Mammary epithelial cell (primary cell): Measurements from ENCODE around the gene RALGAPA1.

Experiments used
- CTCF ChIP-seq, 2 donors: IDR thresholded peaks in 1 of 2; conservative IDR thresholded peaks in 1 of 2; 2 replicates each; pipeline ENCODE4 v1.5.1; 2011 to 2012; ENCODE audit warnings: inconsistent platforms in 2 of 2, low read length in 2 of 2, mild to moderate bottlenecking in 2 of 2, control low read depth in 1 of 2, low read depth in 1 of 2; ENCODE audit not compliant: insufficient read depth in 1 of 2; ENCODE audit errors: extremely low read depth in 1 of 2
- EZH2 ChIP-seq: IDR thresholded peaks from 2 replicates; pipeline ENCODE4 v1.6.1; 2012; ENCODE audit warnings: low read length, inconsistent platforms, borderline replicate concordance

- TF ChIP-seq CTCF (conservative IDR thresholded peaks at IDR 0.05 in 1 of 2, IDR thresholded peaks at IDR 0.05 in 1 of 2; ENCODE audit: extremely low read depth in 1 of 2, insufficient read depth in 1 of 2, low read depth in 1 of 2, low read length in 2 of 2): peak in 1 of 2 donors; percentile 10
- TF ChIP-seq EZH2: peak; percentile 3
Measured at GRCh38 chr14:35533357-35534207, 275.5 kb downstream of the RALGAPA1 start, which contains the start of gene INSM2.
